Esophagus squamous epithelium (tissue), 5 donors: ENCODE results near the gene PNP. TPM values are rescaled to one million over a fixed set of nuclear protein-coding genes. Genes with fewer than 3 reads are reported as not detected.

Experiments used
- DNase-seq: peaks from one replicate; lab custom pipeline; 2025; lab: John Stamatoyannopoulos, UW
- H3K27ac ChIP-seq, 4 donors: fragments of 200-600 bp; sonication (generic); one replicate each; pipeline ENCODE4 v1.5.1; 2016 to 2019; ENCODE audit warnings: mild to moderate bottlenecking in 1 of 4
- H3K27me3 ChIP-seq, 4 donors: fragments of 200-600 bp; sonication (generic); 1 replicate in 3 of 4; 2 replicates in 1 of 4; pipeline versions ENCODE4 v1.5.1 to v1.6.0; 2017 to 2021; ENCODE audit warnings: antibody characterized with exemption in 1 of 4
- H3K36me3 ChIP-seq, 3 donors: fragments of 200-600 bp; sonication (generic); one replicate each; pipeline ENCODE4 v1.5.1; 2016 to 2019
- H3K4me1 ChIP-seq, 3 donors: fragments of 200-600 bp; sonication (generic); one replicate each; pipeline ENCODE4 v1.5.1; 2017 to 2019
- H3K4me3 ChIP-seq, 4 donors: fragments of 200-600 bp; sonication (generic); 1 replicate in 3 of 4; 2 replicates in 1 of 4; pipeline ENCODE4 v1.5.1; 2016 to 2019; ENCODE audit warnings: mild to moderate bottlenecking in 2 of 4, moderate library complexity in 1 of 4
- H3K9me3 ChIP-seq, 3 donors: fragments of 200-600 bp; sonication (generic); one replicate each; pipeline ENCODE4 v1.5.1; 2016 to 2019
- CTCF ChIP-seq, 6 experiments: fragments of 450-650 bp in 4 of 6; fragments of 200-600 bp in 2 of 6; sonication (generic) in 2 of 6; IDR thresholded peaks; one replicate each; pipeline ENCODE4 v1.5.1; 2016 to 2019; ENCODE audit warnings: antibody characterized with exemption in 6 of 6, mild to moderate bottlenecking in 4 of 6, moderate library complexity in 4 of 6
- POLR2A ChIP-seq, 4 donors: fragments of 450-650 bp; IDR thresholded peaks; one replicate each; pipeline ENCODE4 v1.6.1; 2017; ENCODE audit warnings: antibody characterized with exemption in 4 of 4, mild to moderate bottlenecking in 4 of 4, moderate library complexity in 3 of 4
- WGBS, 2 donors: methylation state at CpG; one replicate each; pipeline ENCODE4 v1.1.5; 2018; 5-methylcytosine and 5-hydroxymethylcytosine counted together
- intact Hi-C: fragments of 100-400 bp; cut with DNase I; formaldehyde crosslinking; loops from one replicate; pipeline ENCODE4 v1.15.0; 2022
- total RNA-seq, 4 donors: library from RNA; depleted of rRNA; stranded (reverse); fragments of >200 nt; gene quantifications; one replicate each; pipeline ENCODE4 v1.1.0, GENCODE V29; 2016
- donor health status: DM: yes; HTN: yes; CAD: no.

Gene PNP
- total RNA-seq, 4 donors from 2014 or later: 84.4 to 155 (median 104) TPM

GRCh38 chr14:20435582-20436362, 33.4 kb upstream of the PNP start, which contains the start of gene KLHL33:
KLHL33 (minus strand) TSS chr14:20436166; CDS start chr14:20435811, 355 bp downstream.
- no peak for DNase-seq
- H3K36me3 ChIP-seq: no peaks in the 10 kb centered on the region
- TF ChIP-seq POLR2A (IDR thresholded peaks at IDR 0.05): no peak
- no peak for TF ChIP-seq CTCF (IDR thresholded peaks at IDR 0.05)
- peak within 1 kb of the TSS in 3 of 4 donors; percentile 34 to 54 (median 39) for H3K4me3 ChIP-seq
- H3K9me3 ChIP-seq: no peaks in the 10 kb centered on the region
- H3K4me1 ChIP-seq: peaks cover 0 to 21% (median 0%) of the 10 kb centered on the region in 3 donors
- peaks cover 0 to 27% (median 0%) of the 10 kb centered on the region in 4 donors for H3K27me3 ChIP-seq
- intact Hi-C loops: no loop called here
- H3K27ac ChIP-seq: peak within 1 kb of the TSS in 3 of 4 donors; percentile 62 to 69 (median 69)
- 75 to 95% methylated on average over 6 to 16 of the region's 17 CpGs for WGBS, 2 donors

- DNase-seq: no peak
- Histone ChIP-seq H3K27me3 (peaks cover 0 to 27% (median 0%) of the 10 kb centered on the region in 4 donors), H3K9me3 (no peaks in the 10 kb centered on the region), H3K4me3 (no peak overlapping the region), H3K4me1 (peaks cover 0 to 21% (median 0%) of the 10 kb centered on the region in 3 donors), H3K27ac (no peak overlapping the region), H3K36me3 (no peaks in the 10 kb centered on the region)
- intact Hi-C loops: no loop called here
- TF ChIP-seq CTCF (IDR thresholded peaks at IDR 0.05) (no peak), POLR2A (IDR thresholded peaks at IDR 0.05) (no peak)
- 83 to 100% methylated on average over 1 to 4 of the region's 4 CpGs for WGBS, 2 donors
Observed at GRCh38 chr14:20436363-20436755, 32.8 kb upstream of the PNP start.

GRCh38 chr14:20438664-20439063, 30.5 kb upstream of the PNP start:
- intact Hi-C loops: no loop called here
- Histone ChIP-seq H3K27me3 (peaks cover 0 to 27% (median 0%) of the 10 kb centered on the region in 4 donors), H3K4me1 (peaks cover 0 to 21% (median 0%) of the 10 kb centered on the region in 3 donors), H3K9me3 (no peaks in the 10 kb centered on the region), H3K36me3 (no peaks in the 10 kb centered on the region), H3K27ac (no peak overlapping the region), H3K4me3 (no peak overlapping the region)
- WGBS, 2 donors: 80 to 85% methylated on average over 6 to 7 of the region's 7 CpGs
- TF ChIP-seq CTCF (IDR thresholded peaks at IDR 0.05) (no peak), POLR2A (IDR thresholded peaks at IDR 0.05) (no peak)
- DNase-seq: no peak

- H3K9me3 ChIP-seq: no peaks in the 10 kb centered on the region
- peaks cover 0 to 6% (median 0%) of the 10 kb centered on the region in 3 donors for H3K4me1 ChIP-seq
- DNase-seq: no peak
- peaks cover 0 to 16% (median 0%) of the 10 kb centered on the region in 4 donors for H3K27me3 ChIP-seq
- 82 to 84% methylated on average over 5 of the region's 5 CpGs for WGBS, 2 donors
- TF ChIP-seq CTCF (IDR thresholded peaks at IDR 0.05): no peak
- no peak for TF ChIP-seq POLR2A (IDR thresholded peaks at IDR 0.05)
- H3K36me3 ChIP-seq: peaks cover 0 to 9% (median 0%) of the 10 kb centered on the region in 3 donors
- no peak overlapping the region for H3K4me3 ChIP-seq
- no peak overlapping the region for H3K27ac ChIP-seq
- intact Hi-C loops: no loop called here
Observed at GRCh38 chr14:20440465-20440864, 28.7 kb upstream of the PNP start.

GRCh38 chr14:20440882-20441281, 28.3 kb upstream of the PNP start:
- intact Hi-C loops: no loop called here
- 53 to 92% methylated on average over 3 of the region's 5 CpGs for WGBS, 2 donors
- Histone ChIP-seq H3K4me3 (no peak overlapping the region), H3K27me3 (peaks cover 0 to 12% (median 0%) of the 10 kb centered on the region in 4 donors), H3K27ac (no peak overlapping the region), H3K9me3 (no peaks in the 10 kb centered on the region), H3K36me3 (peaks cover 0 to 13% (median under 1%) of the 10 kb centered on the region in 3 donors), H3K4me1 (peaks cover 0 to 2% (median 0%) of the 10 kb centered on the region in 3 donors)
- TF ChIP-seq CTCF (IDR thresholded peaks at IDR 0.05) (no peak), POLR2A (IDR thresholded peaks at IDR 0.05) (no peak)
- DNase-seq: no peak
